ENCODE data around the gene TPRG1L. TPM values are rescaled to one million over a fixed set of nuclear protein-coding genes. Genes with fewer than 3 reads are reported as not detected.

TPRG1L gene
- total RNA-seq, 1 experiment from 2014 or later, result 21.9 TPM

GRCh38 chr1:3671371-3672180 is 46.8 kb downstream of the TPRG1L start:
- no TSS peak for BruUV-seq (replicated peaks)
- H3K4me3 Mint-ChIP-seq (ENCODE audit: unreplicated experiment), result no peak overlapping the region
- no peaks in the 10 kb centered on the region for H3K27me3 Mint-ChIP-seq (ENCODE audit: insufficient read depth, unreplicated experiment)
- TF ChIP-seq CTCF (IDR thresholded peaks at IDR 0.05; ENCODE audit: unreplicated experiment), result no peak
- no peak for DNase-seq (ENCODE audit: unreplicated experiment)
- ChIA-PET POLR2A (no interaction called here), CTCF (interaction anchor here (0.7 kb wide), 2 partner anchors 27 to 53 kb away, joined by 3 read pairs; no protein-coding TSS in a partner anchor)
- H3K4me1 Mint-ChIP-seq (ENCODE audit: insufficient read depth, unreplicated experiment), result peaks cover 20% of the 10 kb centered on the region
- H3K9me3 Mint-ChIP-seq (ENCODE audit: unreplicated experiment), result no peaks in the 10 kb centered on the region
- H3K27ac Mint-ChIP-seq (ENCODE audit: low read depth, unreplicated experiment), result no peak overlapping the region
- H3K36me3 Mint-ChIP-seq (ENCODE audit: insufficient read depth, unreplicated experiment), result no peaks in the 10 kb centered on the region
- intact Hi-C loops (cut with micrococcal nuclease), result no loop called here

GRCh38 chr1:3672231-3672970 is 47.6 kb downstream of the TPRG1L start:
- Mint-ChIP-seq H3K27ac (ENCODE audit: low read depth, unreplicated experiment) (no peak overlapping the region), H3K36me3 (ENCODE audit: insufficient read depth, unreplicated experiment) (no peaks in the 10 kb centered on the region), H3K9me3 (ENCODE audit: unreplicated experiment) (no peaks in the 10 kb centered on the region), H3K4me3 (ENCODE audit: unreplicated experiment) (no peak overlapping the region), H3K4me1 (ENCODE audit: insufficient read depth, unreplicated experiment) (peaks cover 20% of the 10 kb centered on the region), H3K27me3 (ENCODE audit: insufficient read depth, unreplicated experiment) (no peaks in the 10 kb centered on the region)
- intact Hi-C loops (cut with micrococcal nuclease), result no loop called here
- ChIA-PET CTCF (interaction anchor here (0.9 kb wide), 1 partner anchor 52 kb away, joined by 3 read pairs; no protein-coding TSS in a partner anchor), POLR2A (interaction anchor here (0.9 kb wide), 1 partner anchor 8 kb away, joined by 3 read pairs; no protein-coding TSS in a partner anchor)
- BruUV-seq (replicated peaks), result no TSS peak
- no peak for TF ChIP-seq CTCF (IDR thresholded peaks at IDR 0.05; ENCODE audit: unreplicated experiment)
- DNase-seq (ENCODE audit: unreplicated experiment), result no peak

- no TSS peak for BruUV-seq (replicated peaks)
These were observed 48.2 kb downstream of the TPRG1L start for GRCh38 chr1:3672971-3673361.

More at GRCh38 chr1:3672971-3673361, 48.2 kb downstream of the TPRG1L start:
- POLR2A ChIA-PET, result interaction anchor here (0.9 kb wide), 1 partner anchor 8 kb away, joined by 3 read pairs; no protein-coding TSS in a partner anchor
- Mint-ChIP-seq H3K36me3 (ENCODE audit: insufficient read depth, unreplicated experiment) (no peaks in the 10 kb centered on the region), H3K27ac (ENCODE audit: low read depth, unreplicated experiment) (no peak overlapping the region), H3K4me3 (ENCODE audit: unreplicated experiment) (no peak overlapping the region), H3K4me1 (ENCODE audit: insufficient read depth, unreplicated experiment) (peaks cover 19% of the 10 kb centered on the region), H3K27me3 (ENCODE audit: insufficient read depth, unreplicated experiment) (no peaks in the 10 kb centered on the region), H3K9me3 (ENCODE audit: unreplicated experiment) (no peaks in the 10 kb centered on the region)
- CTCF ChIA-PET, result interaction anchor here (0.9 kb wide), 1 partner anchor 52 kb away, joined by 3 read pairs; no protein-coding TSS in a partner anchor
- no peak for DNase-seq (ENCODE audit: unreplicated experiment)
- no peak for TF ChIP-seq CTCF (IDR thresholded peaks at IDR 0.05; ENCODE audit: unreplicated experiment)
- intact Hi-C loops (cut with micrococcal nuclease), result no loop called here

Data from MCF 10A (cell line).